Measurements from ENCODE around the gene AUNIP. TPM values are rescaled to one million over a fixed set of nuclear protein-coding genes. Genes with fewer than 3 reads are reported as not detected.

The AUNIP gene
- polyA plus RNA-seq, 2 of the 4 experiments (the other 2 are of a cell fraction) = 6.5 to 8.4 TPM

GRCh38 chr1:25873120-25873519, 13.9 kb upstream of the AUNIP start:
- 0 out of 3 replicates have a peak overlapping the region, but pooled peaks have one; percentile 14 for H3K4me2 ChIP-seq
- ATAC-seq (no peak), DNase-seq (ENCODE audit: low read depth in 1 of 2, low spot score in 1 of 2) (no peak), FAIRE-seq (no peak)
- TF ChIP-seq NR3C1 (IDR thresholded peaks at IDR 0.05) (no peak), RNF2 (IDR thresholded peaks at IDR 0.05; ENCODE audit: borderline replicate concordance, low read depth) (no peak), RARB (CRISPR knock-in tag; IDR thresholded peaks at IDR 0.05) (no peak), NFE2L2 (conservative IDR thresholded peaks at IDR 0.05; ENCODE audit: low read length) (no peak), HES2 (IDR thresholded peaks at IDR 0.05) (no peak), ZSCAN20 (CRISPR knock-in tag; IDR thresholded peaks at IDR 0.05) (no peak), KDM1A (IDR thresholded peaks at IDR 0.05; ENCODE audit: low read depth) (no peak), CHD4 (IDR thresholded peaks at IDR 0.05; ENCODE audit: borderline replicate concordance) (no peak), ESRRA (IDR thresholded peaks at IDR 0.05; ENCODE audit: borderline replicate concordance, low read length) (no peak), FOSB (CRISPR knock-in tag; IDR thresholded peaks at IDR 0.05) (no peak), HOXA7 (CRISPR knock-in tag; IDR thresholded peaks at IDR 0.05) (no peak), PBX3 (IDR thresholded peaks at IDR 0.05) (no peak), CTCF (IDR thresholded peaks at IDR 0.05) (no peak)
- peaks cover 45% of the 10 kb centered on the region for H3K4me1 ChIP-seq
- no peak overlapping the region for H3K4me3 ChIP-seq
- WGBS (ENCODE audit: missing lambda C conversion rate) = 81% methylated on average over 3 of the region's 3 CpGs
- ChIA-PET CTCF (no interaction called here), POLR2A (no interaction called here)
- H3K9me3 ChIP-seq = no peaks in the 10 kb centered on the region
- peak overlapping the region in 1 of 2 experiments; percentile 3; a peak in 1 of 6 replicates for H3K27ac ChIP-seq

GRCh38 chr1:25872713-25873112, 13.5 kb upstream of the AUNIP start:
- peak overlapping the region in 1 of 2 experiments; percentile 62; a peak in 1 of 6 replicates for H3K27ac ChIP-seq
- CTCF ChIA-PET = interaction anchor here (0.7 kb wide), 1 partner anchor 17 kb away, joined by 3 read pairs; no protein-coding TSS in a partner anchor
- no peak overlapping the region for H3K4me3 ChIP-seq
- no peak for TF ChIP-seq KDM5A (IDR thresholded peaks at IDR 0.05)
- no peak for TF ChIP-seq TFCP2L1 (CRISPR knock-in tag; IDR thresholded peaks at IDR 0.05)
- TF ChIP-seq MYC (IDR thresholded peaks at IDR 0.05; ENCODE audit: borderline replicate concordance, low read length) = no peak
- no peak for TF ChIP-seq HOXB5 (CRISPR knock-in tag; IDR thresholded peaks at IDR 0.05)
- TF ChIP-seq ELK1 (IDR thresholded peaks at IDR 0.05; ENCODE audit: low read depth, low read length) = no peak
- TF ChIP-seq CTCF (IDR thresholded peaks at IDR 0.05) = no peak
- POLR2A ChIA-PET = no interaction called here
- DNase-seq (ENCODE audit: low read depth in 1 of 2, low spot score in 1 of 2) (no peak), FAIRE-seq (no peak), ATAC-seq (no peak)
- H3K4me1 ChIP-seq = peaks cover 49% of the 10 kb centered on the region
- WGBS (ENCODE audit: missing lambda C conversion rate) = 88% methylated on average over 2 of the region's 2 CpGs
- no peaks in the 10 kb centered on the region for H3K9me3 ChIP-seq
- H3K4me2 ChIP-seq = no peak overlapping the region

Data from A549 (cell line).